SK-N-SH (cell line): Measurements from ENCODE around the gene PCBP3. TPM values are rescaled to one million over a fixed set of nuclear protein-coding genes. Genes with fewer than 3 reads are reported as not detected.

Experiments used
- CTCF ChIA-PET: fragments of 300-600, 350-600 bp; formaldehyde crosslinking; extraction: SDS; loops from one replicate; lab custom pipeline; 2021; lab: Yijun Ruan, JAX
- POLR2A ChIA-PET: fragments of 350-600 bp; sonication (Branson Sonifier 250); formaldehyde crosslinking; extraction: SDS; loops from one replicate; lab custom pipeline; 2020; ENCODE audit warnings: antibody characterized with exemption, inconsistent platforms; lab: Yijun Ruan, JAX
- DNase-seq: peaks from one replicate; pipeline ENCODE4 v3.0.0; 2012
- H2AFZ ChIP-seq: fragments of 200-600 bp; sonication (generic); 2 replicates; pipeline ENCODE4 v1.8.1; 2016; ENCODE audit warnings: antibody characterized with exemption, mild to moderate bottlenecking, low read depth
- H3F3A ChIP-seq: fragments of 200-600 bp; sonication (generic); replicated peaks from 2 replicates; pipeline ENCODE3; 2016; ENCODE audit warnings: antibody characterized with exemption, mild to moderate bottlenecking; ENCODE audit not compliant: insufficient read depth
- H3K27ac ChIP-seq, 2 experiments: fragments of 200-500 bp in 1 of 2; fragments of 200-600 bp in 1 of 2; sonication (Bioruptor generic) in 1 of 2; sonication (generic), shearing (Covaris generic) in 1 of 2; 2 replicates each; pipeline versions ENCODE4 v1.5.1 to v1.6.1; 2014 to 2016; ENCODE audit warnings: low read depth in 2 of 2, inconsistent platforms in 1 of 2, low read length in 1 of 2, mild to moderate bottlenecking in 1 of 2, mixed read lengths in 1 of 2
- H3K27me3 ChIP-seq: fragments of 200-600 bp; sonication (generic), shearing (Covaris generic); 2 replicates; pipeline ENCODE4 v1.6.1; 2016; ENCODE audit warnings: mixed run types; ENCODE audit not compliant: insufficient read depth
- H3K36me3 ChIP-seq, 2 experiments: fragments of 200-500 bp in 1 of 2; fragments of 200-600 bp in 1 of 2; sonication (Bioruptor generic) in 1 of 2; sonication (generic) in 1 of 2; replicated peaks in 1 of 2; 2 replicates each; pipeline versions ENCODE3 to v1.5.1; 2014 to 2016; ENCODE audit warnings: low read length in 1 of 2, mild to moderate bottlenecking in 1 of 2; ENCODE audit not compliant: insufficient read depth in 2 of 2, control insufficient read depth in 1 of 2
- H3K4me1 ChIP-seq, 2 experiments: fragments of 200-500 bp in 1 of 2; fragments of 200-600 bp in 1 of 2; sonication (Bioruptor generic) in 1 of 2; sonication (generic), shearing (Covaris generic) in 1 of 2; 2 replicates each; pipeline versions ENCODE4 v1.5.1 to v1.6.1; 2014 to 2016; ENCODE audit warnings: low read depth in 1 of 2, low read length in 1 of 2, mixed run types in 1 of 2; ENCODE audit not compliant: insufficient read depth in 2 of 2, control insufficient read depth in 1 of 2
- H3K4me2 ChIP-seq: fragments of 200-600 bp; sonication (generic), shearing (Covaris generic); 2 replicates; pipeline ENCODE4 v1.6.1; 2017; ENCODE audit warnings: mixed run types
- H3K4me3 ChIP-seq, 2 experiments: fragments of 200-500 bp in 1 of 2; fragments of 200-600 bp in 1 of 2; sonication (Bioruptor generic) in 1 of 2; sonication (generic), shearing (Covaris generic) in 1 of 2; 2 replicates each; pipeline versions ENCODE4 v1.5.1 to v1.8.1; 2014 to 2016; ENCODE audit warnings: low read depth in 2 of 2, inconsistent platforms in 1 of 2, low read length in 1 of 2, mild to moderate bottlenecking in 1 of 2, mixed read lengths in 1 of 2, moderate library complexity in 1 of 2
- H3K79me2 ChIP-seq: fragments of 200-600 bp; sonication (generic); 2 replicates; pipeline ENCODE4 v1.8.1; 2017; ENCODE audit warnings: mild to moderate bottlenecking; ENCODE audit not compliant: insufficient read depth
- H3K9ac ChIP-seq: fragments of 200-600 bp; sonication (generic); 2 replicates; pipeline ENCODE4 v1.6.1; 2017; ENCODE audit warnings: mixed run types
- H3K9me2 ChIP-seq: fragments of 200-600 bp; sonication (generic); 2 replicates; pipeline ENCODE4 v1.6.1; 2017; ENCODE audit warnings: mixed run types
- H3K9me3 ChIP-seq: fragments of 200-600 bp; sonication (generic); 2 replicates; pipeline ENCODE4 v1.6.1; 2017; ENCODE audit warnings: mixed run types, mild to moderate bottlenecking, moderate library complexity
- H4K20me1 ChIP-seq: fragments of 200-600 bp; sonication (generic); 2 replicates; pipeline ENCODE4 v1.6.1; 2017; ENCODE audit warnings: mild to moderate bottlenecking, mixed run types; ENCODE audit not compliant: insufficient read depth
- CTCF ChIP-seq: fragments of 200-600 bp; sonication (generic); IDR thresholded peaks from 2 replicates; pipeline ENCODE4 v1.6.1; 2017; ENCODE audit warnings: antibody characterized with exemption, mild to moderate bottlenecking, moderate library complexity
- MAX ChIP-seq: IDR thresholded peaks from 2 replicates; pipeline ENCODE4 v1.4.0; 2012; ENCODE audit warnings: low read depth
- PBX3 ChIP-seq: IDR thresholded peaks from 2 replicates; pipeline ENCODE4; 2012
- REST ChIP-seq: IDR thresholded peaks from 2 replicates; pipeline ENCODE4 v1.6.1; 2012; ENCODE audit warnings: mild to moderate bottlenecking, low read depth, low read length, moderate library complexity
- SIN3A ChIP-seq: IDR thresholded peaks from 2 replicates; pipeline ENCODE4 v1.6.1; 2012; ENCODE audit warnings: low read depth, mild to moderate bottlenecking, low read length, moderate library complexity, borderline replicate concordance
- TCF12 ChIP-seq: IDR thresholded peaks from 2 replicates; pipeline ENCODE4 v1.4.0; 2012
- TEAD4 ChIP-seq: IDR thresholded peaks from 2 replicates; pipeline ENCODE4 v1.4.0; 2012; ENCODE audit warnings: mild to moderate bottlenecking, borderline replicate concordance; ENCODE audit not compliant: insufficient read depth
- USF1 ChIP-seq: IDR thresholded peaks from 2 replicates; pipeline ENCODE4 v1.4.0; 2012; ENCODE audit warnings: low read depth, borderline replicate concordance
- USF2 ChIP-seq: fragments of 150-350 bp; IDR thresholded peaks from 2 replicates; pipeline ENCODE4 v1.6.1; 2017; ENCODE audit warnings: antibody characterized with exemption, low read length, low read depth, borderline replicate concordance
- WGBS: methylation state at CpG from one replicate; pipeline ENCODE4 v1.1.6; 2017; ENCODE audit warnings: low lambda C conversion rate; 5-methylcytosine and 5-hydroxymethylcytosine counted together
- polyA plus RNA-seq, 3 experiments: library from polyadenylated mRNA; depleted of rRNA; stranded (reverse); fragments of >200 nt; gene quantifications; 2 replicates each; pipeline ENCODE4 v1.2.3, GENCODE V29; 2012

The PCBP3 gene
- polyA plus RNA-seq, 1 of the 3 experiments (the other 2 are of a cell fraction) = 9.5 TPM

GRCh38 chr21:45601551-45601950 is 42.0 kb upstream of the PCBP3 start:
- no peaks in the 10 kb centered on the region; the same call in 1 of the 2 replicates for H3K9me3 ChIP-seq
- H2AFZ ChIP-seq = no peak overlapping the region
- H3K27ac ChIP-seq = no peak overlapping the region
- CTCF ChIA-PET = interaction anchor here (1.3 to 8.5 kb wide), 2 partner anchors 44 to 218 kb away, joined by 6 to 135 read pairs; no protein-coding TSS in a partner anchor
- TF ChIP-seq USF1 = no peak
- TF ChIP-seq PBX3 = no peak
- no peak for TF ChIP-seq MAX
- no peak for TF ChIP-seq SIN3A
- no peak for TF ChIP-seq CTCF
- TF ChIP-seq TCF12 = no peak
- TF ChIP-seq TEAD4 = no peak
- no peak for TF ChIP-seq USF2
- no peak for TF ChIP-seq REST
- POLR2A ChIA-PET = no interaction called here
- no peaks in the 10 kb centered on the region for H4K20me1 ChIP-seq
- no peaks in the 10 kb centered on the region; the same call in 1 of the 2 replicates for H3K27me3 ChIP-seq
- no peaks in the 10 kb centered on the region for H3K79me2 ChIP-seq
- WGBS = 57% methylated on average over 8 of the region's 10 CpGs
- no peaks in the 10 kb centered on the region for H3K9me2 ChIP-seq
- H3F3A ChIP-seq = no peaks in the 10 kb centered on the region
- H3K9ac ChIP-seq = no peak overlapping the region
- no peak overlapping the region for H3K4me2 ChIP-seq
- no peaks in the 10 kb centered on the region; a peak in 1 of 4 replicates for H3K4me1 ChIP-seq
- no peak overlapping the region for H3K4me3 ChIP-seq
- no peak for DNase-seq
- no peaks in the 10 kb centered on the region for H3K36me3 ChIP-seq
